ENCODE results near the gene PUM1. TPM values are rescaled to one million over a fixed set of nuclear protein-coding genes. Genes with fewer than 3 reads are reported as not detected.

PUM1 gene
- total and polyA plus RNA-seq, 10 donors = 14.9 to 122 (median 82.5) TPM

DNA sequence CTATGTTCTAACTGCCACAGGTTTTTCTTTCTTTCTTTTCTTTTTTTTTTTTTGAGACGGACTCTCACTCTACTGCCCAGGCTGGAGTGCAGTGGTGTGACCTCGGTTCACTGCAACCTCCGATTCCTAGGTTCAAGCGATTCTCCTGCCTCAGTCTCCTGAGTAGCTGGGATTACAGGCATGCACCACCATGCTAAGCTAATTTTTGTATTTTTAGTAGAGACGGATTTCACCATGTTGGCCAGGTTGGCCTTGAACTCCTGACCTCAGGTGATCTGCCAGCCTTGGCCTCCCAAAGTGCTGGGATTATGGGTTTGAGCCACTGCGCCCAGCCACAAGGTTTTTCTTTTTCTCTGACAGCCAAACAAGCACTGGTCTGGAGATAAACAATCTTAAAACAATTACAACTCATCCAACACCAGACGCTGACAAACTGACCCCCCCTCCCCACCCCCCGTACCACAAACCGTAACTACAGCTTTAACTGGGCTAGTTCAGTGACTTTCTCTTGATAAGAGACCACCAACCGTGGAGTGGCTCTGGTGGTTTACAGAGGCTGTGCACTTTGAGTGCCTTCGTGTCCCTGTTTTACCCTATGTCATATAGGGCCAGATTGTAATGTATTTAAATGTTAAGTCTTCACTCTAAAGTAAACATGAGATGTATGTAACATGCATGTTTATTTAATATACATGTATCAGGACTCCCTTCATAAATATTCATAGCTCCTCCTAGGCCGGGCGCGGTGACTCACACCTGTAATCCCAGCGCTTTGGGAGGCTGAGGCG is 19.5 kb upstream of the PUM1 start:
- intact Hi-C loops (cut with DNase I; ENCODE audit: low total_unique reads) = no loop called here
- Histone ChIP-seq H3K9me3 (no peaks in the 10 kb centered on the region), H3K27me3 (replicated peaks in 1 of 7) (no peaks in the 10 kb centered on the region), H3K4me3 (no peak overlapping the region), H3K27ac (no peak overlapping the region), H3K4me1 (no peaks in the 10 kb centered on the region), H3K36me3 (no peaks in the 10 kb centered on the region)
- DNase-seq = no peak
- WGBS, 5 donors = 82 to 92% (median 87%) methylated on average over 16 of the region's 16 CpGs
- no peak for TF ChIP-seq POLR2AphosphoS5 (IDR thresholded peaks at IDR 0.05)
- no peak for TF ChIP-seq POLR2A (IDR thresholded peaks at IDR 0.05)
- TF ChIP-seq, protein P1, sequence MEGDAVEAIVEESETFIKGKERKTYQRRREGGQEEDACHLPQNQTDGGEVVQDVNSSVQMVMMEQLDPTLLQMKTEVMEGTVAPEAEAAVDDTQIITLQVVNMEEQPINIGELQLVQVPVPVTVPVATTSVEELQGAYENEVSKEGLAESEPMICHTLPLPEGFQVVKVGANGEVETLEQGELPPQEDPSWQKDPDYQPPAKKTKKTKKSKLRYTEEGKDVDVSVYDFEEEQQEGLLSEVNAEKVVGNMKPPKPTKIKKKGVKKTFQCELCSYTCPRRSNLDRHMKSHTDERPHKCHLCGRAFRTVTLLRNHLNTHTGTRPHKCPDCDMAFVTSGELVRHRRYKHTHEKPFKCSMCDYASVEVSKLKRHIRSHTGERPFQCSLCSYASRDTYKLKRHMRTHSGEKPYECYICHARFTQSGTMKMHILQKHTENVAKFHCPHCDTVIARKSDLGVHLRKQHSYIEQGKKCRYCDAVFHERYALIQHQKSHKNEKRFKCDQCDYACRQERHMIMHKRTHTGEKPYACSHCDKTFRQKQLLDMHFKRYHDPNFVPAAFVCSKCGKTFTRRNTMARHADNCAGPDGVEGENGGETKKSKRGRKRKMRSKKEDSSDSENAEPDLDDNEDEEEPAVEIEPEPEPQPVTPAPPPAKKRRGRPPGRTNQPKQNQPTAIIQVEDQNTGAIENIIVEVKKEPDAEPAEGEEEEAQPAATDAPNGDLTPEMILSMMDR (IDR thresholded peaks at IDR 0.05 in 8 of 11, conservative IDR thresholded peaks at IDR 0.05 in 3 of 11) = no peak

DNA sequence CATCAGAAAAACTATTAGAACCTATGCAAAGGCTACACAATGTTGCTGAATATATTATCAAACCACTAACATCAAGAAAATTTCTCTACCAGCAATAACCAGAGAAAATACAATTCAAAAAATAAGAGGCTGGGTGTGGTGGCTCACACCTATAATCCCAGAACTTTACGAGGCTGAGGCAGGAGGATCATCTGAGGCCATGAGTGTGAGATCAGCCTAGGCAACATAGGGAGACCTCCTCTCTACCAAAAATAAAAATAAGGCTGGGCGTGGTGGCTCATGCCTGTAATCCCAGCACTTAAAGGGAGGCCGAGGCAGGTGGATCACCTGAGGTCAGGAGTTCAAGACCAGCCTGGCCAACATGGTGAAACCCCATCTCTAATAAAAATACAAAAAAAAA is 16.9 kb upstream of the PUM1 start:
- no peaks in the 10 kb centered on the region for H3K27me3 ChIP-seq (replicated peaks in 1 of 7)
- no peaks in the 10 kb centered on the region for H3K9me3 ChIP-seq
- no peak overlapping the region for H3K27ac ChIP-seq
- H3K4me1 ChIP-seq = no peaks in the 10 kb centered on the region
- intact Hi-C loops (cut with DNase I; ENCODE audit: low total_unique reads) = no loop called here
- TF ChIP-seq POLR2A (IDR thresholded peaks at IDR 0.05) (no peak), POLR2AphosphoS5 (IDR thresholded peaks at IDR 0.05) (no peak)
- TF ChIP-seq, protein P1 (IDR thresholded peaks at IDR 0.05 in 8 of 11, conservative IDR thresholded peaks at IDR 0.05 in 3 of 11) = no peak
- H3K4me3 ChIP-seq = no peak overlapping the region
- H3K36me3 ChIP-seq = no peaks in the 10 kb centered on the region
- WGBS, 5 donors = 92 to 98% (median 95%) methylated on average over 3 of the region's 3 CpGs
- no peak for DNase-seq

DNA sequence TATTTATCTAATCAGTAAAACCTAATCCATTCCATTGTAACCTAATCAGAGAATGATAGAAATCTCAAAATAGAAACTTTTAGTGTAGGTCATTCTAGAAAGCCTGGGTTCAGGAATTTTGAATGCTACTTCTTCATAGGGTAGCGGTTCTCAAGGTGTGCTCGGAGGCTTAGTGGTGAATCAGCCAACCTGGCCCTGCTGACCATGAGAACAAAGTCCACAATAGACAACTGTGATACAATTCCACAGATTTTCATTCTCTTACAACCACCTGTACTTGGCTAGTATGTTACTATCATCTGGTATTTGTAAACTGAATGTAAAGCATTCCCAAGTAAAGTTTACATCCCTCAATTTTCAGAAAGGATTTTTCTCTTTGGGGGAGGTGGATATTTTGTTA is 7.5 kb upstream of the PUM1 start:
- H3K27me3 ChIP-seq (replicated peaks in 1 of 7) = no peaks in the 10 kb centered on the region
- no peak overlapping the region for H3K27ac ChIP-seq
- no peaks in the 10 kb centered on the region for H3K9me3 ChIP-seq
- DNase-seq = no peak
- H3K36me3 ChIP-seq = no peaks in the 10 kb centered on the region
- no peak overlapping the region for H3K4me3 ChIP-seq
- WGBS, 5 donors = 93 to 100% (median 95%) methylated on average over 2 of the region's 2 CpGs
- intact Hi-C loops (cut with DNase I; ENCODE audit: low total_unique reads) = no loop called here
- H3K4me1 ChIP-seq = no peaks in the 10 kb centered on the region
- TF ChIP-seq, protein P1 (IDR thresholded peaks at IDR 0.05 in 8 of 11, conservative IDR thresholded peaks at IDR 0.05 in 3 of 11) = no peak
- no peak for TF ChIP-seq POLR2A (IDR thresholded peaks at IDR 0.05)

DNA sequence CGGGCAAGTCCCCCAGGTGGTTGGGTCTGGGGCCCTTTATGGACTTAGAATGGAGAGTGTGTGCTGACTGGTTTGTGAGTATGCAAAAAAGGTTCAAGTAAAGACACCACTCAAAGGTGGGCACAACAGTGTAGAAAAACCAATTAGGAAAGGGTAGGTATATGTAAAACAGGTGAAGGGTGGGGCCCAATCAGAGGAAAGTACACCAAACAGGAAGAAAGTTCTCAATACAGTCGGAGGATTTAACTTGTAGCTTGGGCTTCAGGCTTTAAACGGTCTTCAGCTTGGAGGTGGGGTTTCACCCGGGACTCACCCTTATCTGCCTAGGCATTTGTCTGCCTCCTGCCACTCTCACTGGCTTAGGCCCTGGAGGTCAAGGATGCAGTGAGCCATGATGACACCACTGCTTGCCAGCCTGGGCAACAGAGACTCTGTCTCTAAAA is 6.8 kb upstream of the PUM1 start:
- TF ChIP-seq POLR2A (IDR thresholded peaks at IDR 0.05) (no peak), POLR2AphosphoS5 (IDR thresholded peaks at IDR 0.05) (no peak)
- TF ChIP-seq, protein P1 (IDR thresholded peaks at IDR 0.05 in 8 of 11, conservative IDR thresholded peaks at IDR 0.05 in 3 of 11) = no peak
- H3K27ac ChIP-seq = no peak overlapping the region
- no peaks in the 10 kb centered on the region for H3K9me3 ChIP-seq
- no peaks in the 10 kb centered on the region for H3K4me1 ChIP-seq
- no peaks in the 10 kb centered on the region for H3K36me3 ChIP-seq
- intact Hi-C loops (cut with DNase I; ENCODE audit: low total_unique reads) = no loop called here
- 53 to 62% (median 58%) methylated on average over 4 of the region's 4 CpGs for WGBS, 5 donors
- H3K27me3 ChIP-seq (replicated peaks in 1 of 7) = no peaks in the 10 kb centered on the region
- H3K4me3 ChIP-seq = no peak overlapping the region
- peak; percentile 13 for DNase-seq
